Neural cell (in vitro differentiated cells): ENCODE measurements around the gene ZNF507. TPM values are rescaled to one million over a fixed set of nuclear protein-coding genes. Genes with fewer than 3 reads are reported as not detected.

Experiments used
- H2AFZ ChIP-seq: fragments of 200-600, 300-800 bp; sonication (generic), shearing (Covaris generic); 2 replicates; pipeline ENCODE4 v1.6.0; 2014; ENCODE audit warnings: low read depth, mild to moderate bottlenecking, antibody characterized with exemption, low read length, moderate library complexity
- H3F3A ChIP-seq: fragments of 200-600 bp; shearing (Covaris generic); 2 replicates; pipeline ENCODE4 v1.6.1; 2016; ENCODE audit warnings: mild to moderate bottlenecking, moderate library complexity, mixed read lengths, antibody characterized with exemption, low read length; ENCODE audit not compliant: insufficient read depth, poor library complexity, severe bottlenecking
- H3K27ac ChIP-seq: fragments of 200-600, 300-800 bp; sonication (generic), shearing (Covaris generic); 2 replicates; pipeline ENCODE4 v1.5.1; 2014; ENCODE audit warnings: mild to moderate bottlenecking, low read length, moderate library complexity
- H3K27me3 ChIP-seq: fragments of 300-800, 200-600 bp; sonication (generic), shearing (Covaris generic); 2 replicates; pipeline ENCODE4 v1.6.0; 2014; ENCODE audit warnings: mild to moderate bottlenecking, low read depth, low read length, moderate library complexity; ENCODE audit not compliant: insufficient read depth
- H3K36me3 ChIP-seq: fragments of 300-800, 200-600 bp; sonication (generic), shearing (Covaris generic); 2 replicates; pipeline ENCODE4 v1.5.1; 2014; ENCODE audit warnings: mild to moderate bottlenecking, antibody characterized with exemption, low read length, moderate library complexity; ENCODE audit not compliant: insufficient read depth
- H3K4me2 ChIP-seq: fragments of 300-800, 200-600 bp; sonication (generic), shearing (Covaris generic); 2 replicates; pipeline ENCODE4 v1.6.0; 2014; ENCODE audit warnings: mild to moderate bottlenecking, low read length
- H3K4me3 ChIP-seq: fragments of 300-800, 200-600 bp; sonication (generic), shearing (Covaris generic); 2 replicates; pipeline ENCODE4 v1.5.1; 2014; ENCODE audit warnings: mild to moderate bottlenecking, low read length, moderate library complexity
- H3K79me2 ChIP-seq: fragments of 200-600 bp; shearing (Covaris generic); replicated peaks from 2 replicates; pipeline ENCODE4 v1.6.0; 2014; ENCODE audit warnings: mild to moderate bottlenecking, low read length, moderate library complexity; ENCODE audit not compliant: insufficient read depth
- H3K9ac ChIP-seq: fragments of 300-800, 200-600 bp; sonication (generic), shearing (Covaris generic); 2 replicates; pipeline ENCODE4 v1.6.1; 2016; ENCODE audit warnings: mild to moderate bottlenecking, low read length, mixed read lengths
- H3K9me2 ChIP-seq: fragments of 200-600 bp; shearing (Covaris generic); 2 replicates; pipeline ENCODE4 v1.6.1; 2016; ENCODE audit warnings: mild to moderate bottlenecking, low read length, mixed read lengths; ENCODE audit not compliant: insufficient read depth
- H3K9me3 ChIP-seq: fragments of 200-600, 300-800 bp; sonication (generic), shearing (Covaris generic); 2 replicates; pipeline ENCODE4 v1.6.1; 2016; ENCODE audit warnings: mild to moderate bottlenecking, mixed run types, low read length, moderate library complexity, mixed read lengths
- H4K20me1 ChIP-seq: fragments of 200-600 bp; shearing (Covaris generic); 2 replicates; pipeline ENCODE4 v1.6.1; 2016; ENCODE audit warnings: mild to moderate bottlenecking, mixed run types; ENCODE audit not compliant: insufficient read depth
- EP300 ChIP-seq: fragments of 450-650 bp; conservative IDR thresholded peaks from 2 replicates; pipeline ENCODE4 v1.6.1; 2014; ENCODE audit warnings: antibody characterized with exemption, mild to moderate bottlenecking, moderate library complexity; ENCODE audit not compliant: poor library complexity, severe bottlenecking
- EZH2 ChIP-seq: fragments of 200-600, 300-800 bp; shearing (Covaris generic), sonication (generic); IDR thresholded peaks from 2 replicates; pipeline ENCODE4 v1.6.1; 2014; ENCODE audit warnings: antibody characterized with exemption, low read length, borderline replicate concordance, mild to moderate bottlenecking; ENCODE audit not compliant: insufficient read depth, poor library complexity, severe bottlenecking
- MXI1 ChIP-seq: fragments of 450-650 bp; conservative IDR thresholded peaks from 2 replicates; pipeline ENCODE4 v1.6.1; 2014; ENCODE audit warnings: antibody characterized with exemption, mild to moderate bottlenecking; ENCODE audit not compliant: poor library complexity, severe bottlenecking
- POLR2AphosphoS5 ChIP-seq: IDR thresholded peaks from 2 replicates; pipeline ENCODE4 v1.6.1; 2012
- RAD21 ChIP-seq: fragments of 450-650 bp; conservative IDR thresholded peaks from 2 replicates; pipeline ENCODE4 v1.6.1; 2014; ENCODE audit warnings: antibody characterized with exemption, mild to moderate bottlenecking, moderate library complexity
- REST ChIP-seq: IDR thresholded peaks from 2 replicates; pipeline ENCODE4 v1.6.1; 2012; ENCODE audit warnings: borderline replicate concordance
- SMC3 ChIP-seq: fragments of 450-650 bp; conservative IDR thresholded peaks from 2 replicates; pipeline ENCODE4 v1.6.1; 2014; ENCODE audit warnings: antibody characterized with exemption, mild to moderate bottlenecking, moderate library complexity; ENCODE audit not compliant: poor library complexity
- TAF1 ChIP-seq: IDR thresholded peaks from 2 replicates; pipeline ENCODE4 v1.6.1; 2012; ENCODE audit warnings: low read depth
- polyA plus RNA-seq: library from polyadenylated mRNA; depleted of rRNA; stranded (reverse); fragments of >200 nt; gene quantifications from 2 replicates; pipeline ENCODE4 v1.2.3, GENCODE V29; 2014
- TF ChIP-seq, protein P1 (sequence below): fragments of 450-650 bp; IDR thresholded peaks from 2 replicates; pipeline ENCODE4 v1.5.1; 2014; ENCODE audit warnings: antibody characterized with exemption, mild to moderate bottlenecking, moderate library complexity; ENCODE audit not compliant: poor library complexity, severe bottlenecking

ZNF507 gene
- polyA plus RNA-seq, 1 donor from 2014 or later, result 9.9 TPM

DNA sequence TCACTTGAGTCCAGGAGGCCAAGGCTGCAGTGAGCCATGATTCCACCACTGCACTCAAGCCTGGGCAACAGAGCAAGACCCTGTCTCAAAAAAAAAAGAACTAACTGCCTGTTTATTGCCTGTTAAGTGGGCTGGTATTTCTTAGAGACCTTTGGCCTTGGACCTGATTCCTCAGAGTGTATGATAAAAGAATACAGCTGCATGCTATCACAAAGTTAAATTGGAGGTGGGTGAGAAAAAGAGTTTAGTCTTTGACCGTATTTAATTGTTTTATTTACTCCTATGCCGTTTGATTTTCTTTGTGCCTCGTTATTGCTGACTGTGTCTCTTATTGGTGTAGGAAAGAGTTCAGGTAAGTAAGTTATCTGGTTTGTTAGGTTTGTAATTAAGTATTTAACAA, 34.9 kb downstream of the ZNF507 start:
- H4K20me1 ChIP-seq, result no peaks in the 10 kb centered on the region
- H3K36me3 ChIP-seq, result no peaks in the 10 kb centered on the region
- H3K9ac ChIP-seq, result no peak overlapping the region
- H3K27me3 ChIP-seq, result no peaks in the 10 kb centered on the region
- H3K4me2 ChIP-seq, result no peak overlapping the region
- H3K79me2 ChIP-seq, result no peaks in the 10 kb centered on the region
- no peaks in the 10 kb centered on the region for H3F3A ChIP-seq
- H2AFZ ChIP-seq, result no peak overlapping the region
- TF ChIP-seq MXI1, result no peak
- TF ChIP-seq RAD21, result no peak
- no peak for TF ChIP-seq SMC3
- no peak for TF ChIP-seq TAF1
- TF ChIP-seq, protein P1, sequence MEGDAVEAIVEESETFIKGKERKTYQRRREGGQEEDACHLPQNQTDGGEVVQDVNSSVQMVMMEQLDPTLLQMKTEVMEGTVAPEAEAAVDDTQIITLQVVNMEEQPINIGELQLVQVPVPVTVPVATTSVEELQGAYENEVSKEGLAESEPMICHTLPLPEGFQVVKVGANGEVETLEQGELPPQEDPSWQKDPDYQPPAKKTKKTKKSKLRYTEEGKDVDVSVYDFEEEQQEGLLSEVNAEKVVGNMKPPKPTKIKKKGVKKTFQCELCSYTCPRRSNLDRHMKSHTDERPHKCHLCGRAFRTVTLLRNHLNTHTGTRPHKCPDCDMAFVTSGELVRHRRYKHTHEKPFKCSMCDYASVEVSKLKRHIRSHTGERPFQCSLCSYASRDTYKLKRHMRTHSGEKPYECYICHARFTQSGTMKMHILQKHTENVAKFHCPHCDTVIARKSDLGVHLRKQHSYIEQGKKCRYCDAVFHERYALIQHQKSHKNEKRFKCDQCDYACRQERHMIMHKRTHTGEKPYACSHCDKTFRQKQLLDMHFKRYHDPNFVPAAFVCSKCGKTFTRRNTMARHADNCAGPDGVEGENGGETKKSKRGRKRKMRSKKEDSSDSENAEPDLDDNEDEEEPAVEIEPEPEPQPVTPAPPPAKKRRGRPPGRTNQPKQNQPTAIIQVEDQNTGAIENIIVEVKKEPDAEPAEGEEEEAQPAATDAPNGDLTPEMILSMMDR, result no peak
- TF ChIP-seq POLR2AphosphoS5, result no peak
- no peak for TF ChIP-seq EP300
- no peak for TF ChIP-seq REST
- no peak for TF ChIP-seq EZH2
- no peaks in the 10 kb centered on the region for H3K9me3 ChIP-seq
- no peak overlapping the region for H3K4me3 ChIP-seq
- H3K27ac ChIP-seq, result no peak overlapping the region
- no peaks in the 10 kb centered on the region for H3K9me2 ChIP-seq

DNA sequence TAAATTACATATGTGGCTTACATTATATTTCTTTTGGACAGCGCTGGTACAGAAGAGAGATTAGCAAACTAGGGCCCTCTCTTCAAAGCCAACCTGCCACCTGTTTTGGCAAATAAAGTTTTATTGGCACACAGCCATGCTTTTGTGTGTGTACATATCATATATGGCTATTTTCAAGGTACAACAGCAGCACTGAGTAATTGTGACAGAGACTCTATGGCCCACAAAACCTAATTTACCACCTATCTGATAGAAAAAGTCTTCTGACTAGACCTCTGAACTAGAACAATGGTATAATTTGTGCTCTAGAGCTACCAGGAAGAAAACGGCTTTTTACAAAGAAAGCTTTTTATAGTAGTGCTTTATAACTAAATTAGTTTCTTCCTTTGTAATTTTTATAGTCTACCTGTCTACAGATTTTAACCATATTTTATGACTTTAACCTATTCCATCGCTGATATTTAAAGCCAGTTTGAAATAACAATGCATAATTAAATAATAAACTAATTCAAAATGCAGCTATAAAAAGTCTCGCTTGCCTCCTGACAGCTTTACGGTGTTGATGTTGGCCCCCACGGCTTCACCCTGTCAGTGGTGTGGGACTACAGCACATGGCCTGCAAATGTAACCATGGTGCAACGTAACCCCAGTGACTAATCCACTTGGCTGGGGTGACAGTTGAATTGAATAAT, 42.4 kb downstream of the ZNF507 start:
- H4K20me1 ChIP-seq, result no peaks in the 10 kb centered on the region
- no peaks in the 10 kb centered on the region for H3K79me2 ChIP-seq
- no peak overlapping the region for H3K9ac ChIP-seq
- no peak overlapping the region for H3K4me3 ChIP-seq
- no peak overlapping the region for H3K4me2 ChIP-seq
- no peaks in the 10 kb centered on the region for H3K36me3 ChIP-seq
- no peaks in the 10 kb centered on the region for H3K9me3 ChIP-seq
- no peaks in the 10 kb centered on the region for H3F3A ChIP-seq
- H3K9me2 ChIP-seq, result no peaks in the 10 kb centered on the region
- H3K27me3 ChIP-seq, result no peaks in the 10 kb centered on the region
- no peak overlapping the region for H3K27ac ChIP-seq
- no peak overlapping the region for H2AFZ ChIP-seq
- TF ChIP-seq, protein P1, result no peak
- TF ChIP-seq SMC3 (no peak), TAF1 (no peak), RAD21 (no peak), MXI1 (no peak), POLR2AphosphoS5 (no peak), REST (no peak), EZH2 (no peak), EP300 (no peak)
